GM12878 (cell line): ENCODE results near the gene TTC39C. TPM values are rescaled to one million over a fixed set of nuclear protein-coding genes. Genes with fewer than 3 reads are reported as not detected.

ENCODE experiments used
- ATAC-seq: fragments of 200-7000 bp; cut with Tn5 transposase; 3 replicates; pipeline ENCODE4 v1.9.1; 2020; ENCODE audit warnings: mild to moderate bottlenecking, moderate library complexity
- BruUV-seq: library from RNA; stranded (reverse); fragments of 400-500 nt; replicated peaks from 2 replicates; lab custom pipeline; 2021; lab: Mats Ljungman, UMichigan
- CTCF ChIA-PET: fragments of 300-600 bp; sonication (Branson Sonifier 250); formaldehyde crosslinking; extraction: SDS; loops from one replicate; lab custom pipeline; 2021; ENCODE audit warnings: inconsistent platforms; lab: Yijun Ruan, JAX
- POLR2A ChIA-PET: fragments of 350-600 bp; formaldehyde crosslinking; extraction: SDS; loops from one replicate; lab custom pipeline; 2021; ENCODE audit warnings: inconsistent platforms; lab: Charles Lee
- RAD21 ChIA-PET: fragments of 300-600 bp; sonication (Branson Sonifier 250); formaldehyde crosslinking; loops from one replicate; lab custom pipeline; 2023; ENCODE audit warnings: antibody characterized with exemption; ENCODE audit not compliant: unreplicated experiment; lab: Charles Lee
- SMC1A ChIA-PET: fragments of 300-600 bp; sonication (Branson Sonifier 250); formaldehyde crosslinking; loops from one replicate; lab custom pipeline; 2023; ENCODE audit not compliant: unreplicated experiment, uncharacterized antibody; lab: Charles Lee
- DNase-seq: peaks from one replicate; pipeline ENCODE4 v3.0.0-alpha.2; 2011; ENCODE audit warnings: low read depth, low spot score
- FAIRE-seq: peaks from 3 replicates; lab custom pipeline; 2011; peaks lifted over from hg19 to GRCh38; lab: Jason Lieb, UNC
- H2AFZ ChIP-seq: 2 replicates; pipeline ENCODE4 v1.6.0; 2011; ENCODE audit warnings: low read depth, low read length, control low read depth; ENCODE audit not compliant: control insufficient read depth
- H3K27ac ChIP-seq: 2 replicates; pipeline ENCODE4 v1.5.1; 2011; ENCODE audit warnings: control low read depth; ENCODE audit not compliant: control insufficient read depth, insufficient read depth
- H3K27me3 ChIP-seq, 2 experiments: replicated peaks in 1 of 2; 2 replicates each; pipeline versions ENCODE4 v1.6.0 to v1.6.1; 2011; ENCODE audit warnings: low read length in 1 of 2; ENCODE audit not compliant: control insufficient read depth in 2 of 2, insufficient read depth in 2 of 2
- H3K36me3 ChIP-seq, 2 experiments: 2 replicates each; pipeline ENCODE4 v1.5.1; 2011; ENCODE audit warnings: low read length in 1 of 2; ENCODE audit not compliant: control insufficient read depth in 2 of 2, insufficient read depth in 2 of 2
- H3K4me1 ChIP-seq: 2 replicates; pipeline ENCODE4 v1.6.1; 2011; ENCODE audit warnings: mild to moderate bottlenecking, low read length, moderate library complexity, mixed read lengths; ENCODE audit not compliant: control insufficient read depth, insufficient read depth
- H3K4me2 ChIP-seq: 2 replicates; pipeline ENCODE4 v1.6.0; 2011; ENCODE audit warnings: control low read depth; ENCODE audit not compliant: control insufficient read depth, insufficient read depth
- H3K4me3 ChIP-seq: fragments of 200-600 bp; sonication (generic); 2 replicates; pipeline ENCODE4 v1.5.1; 2016
- H3K79me2 ChIP-seq: 2 replicates; pipeline ENCODE4 v1.6.0; 2011; ENCODE audit warnings: low read length; ENCODE audit not compliant: control insufficient read depth, insufficient read depth
- H3K9ac ChIP-seq: 2 replicates; pipeline ENCODE4 v1.8.0; 2011; ENCODE audit warnings: low read length, control low read depth, mixed read lengths; ENCODE audit not compliant: control insufficient read depth, insufficient read depth
- H3K9me3 ChIP-seq: replicated peaks from 3 replicates; pipeline ENCODE4 v1.5.1; 2011; ENCODE audit warnings: mild to moderate bottlenecking, low read length; ENCODE audit not compliant: control insufficient read depth, insufficient read depth
- H4K20me1 ChIP-seq: 2 replicates; pipeline ENCODE4 v1.6.0; 2011; ENCODE audit not compliant: control insufficient read depth, insufficient read depth
- ATF7 ChIP-seq: fragments of 450-650 bp; IDR thresholded peaks from 2 replicates; pipeline ENCODE4 v1.6.1; 2016; ENCODE audit warnings: low read depth, mild to moderate bottlenecking
- DPF2 ChIP-seq: fragments of 450-650 bp; IDR thresholded peaks from 2 replicates; pipeline ENCODE4 v1.6.1; 2017; ENCODE audit warnings: mild to moderate bottlenecking
- ESRRA ChIP-seq: IDR thresholded peaks from 2 replicates; pipeline ENCODE4 v1.6.1; 2012; ENCODE audit warnings: mild to moderate bottlenecking, low read length, improper control_type of control experiment
- HCFC1 ChIP-seq: fragments of 150-350 bp; IDR thresholded peaks from 2 replicates; pipeline ENCODE4 v1.6.1; 2014; ENCODE audit warnings: low read length
- HDAC2 ChIP-seq: fragments of 200-600 bp; sonication (generic); IDR thresholded peaks from 2 replicates; pipeline ENCODE4 v1.6.1; 2017
- HDGF ChIP-seq: fragments of 450-650 bp; IDR thresholded peaks from 2 replicates; pipeline ENCODE4 v1.6.1; 2016; ENCODE audit warnings: antibody characterized with exemption
- MEF2B ChIP-seq: fragments of 450-650 bp; IDR thresholded peaks from 2 replicates; pipeline ENCODE4 v1.6.1; 2018; ENCODE audit warnings: mild to moderate bottlenecking, moderate library complexity; ENCODE audit not compliant: partially characterized antibody, poor library complexity, severe bottlenecking
- MYC ChIP-seq: IDR thresholded peaks from 2 replicates; pipeline ENCODE4 v1.6.1; 2011; ENCODE audit warnings: mild to moderate bottlenecking, low read length, moderate library complexity, inconsistent platforms; ENCODE audit not compliant: insufficient read depth, insufficient replicate concordance, insufficient read length, severe bottlenecking
- POU2F2 ChIP-seq: IDR thresholded peaks from 3 replicates; pipeline ENCODE4 v1.6.1; 2011; ENCODE audit warnings: low read depth, mild to moderate bottlenecking, low read length, borderline replicate concordance
- RELA ChIP-seq: fragments of 450-650 bp; IDR thresholded peaks from 2 replicates; pipeline ENCODE4 v1.8.0; 2014; ENCODE audit warnings: borderline replicate concordance; ENCODE audit not compliant: partially characterized antibody
- SRF ChIP-seq, 2 experiments: IDR thresholded peaks; 2 replicates each; pipeline ENCODE4 v1.6.1; 2011; ENCODE audit warnings: low read depth in 2 of 2, low read length in 2 of 2, mild to moderate bottlenecking in 1 of 2, moderate library complexity in 1 of 2
- WRNIP1 ChIP-seq: IDR thresholded peaks from 2 replicates; pipeline ENCODE4 v1.6.1; 2011; ENCODE audit warnings: low read depth, low read length, improper control_type of control experiment, borderline replicate concordance
- YY1 ChIP-seq: IDR thresholded peaks from 2 replicates; pipeline ENCODE4 v1.6.1; 2011; ENCODE audit warnings: low read depth, mild to moderate bottlenecking, low read length
- ZBTB11 ChIP-seq: fragments of 450-650 bp; formaldehyde crosslinking; IDR thresholded peaks from 2 replicates; pipeline ENCODE4 v1.5.0; 2022; ENCODE audit warnings: mild to moderate bottlenecking, missing genetic modification characterization
- ZBTB33 ChIP-seq: fragments of 450-650 bp; IDR thresholded peaks from 2 replicates; pipeline ENCODE4 v1.6.1; 2017; ENCODE audit warnings: mild to moderate bottlenecking
- ZNF217 ChIP-seq: fragments of 450-650 bp; IDR thresholded peaks from 2 replicates; pipeline ENCODE4 v1.6.1; 2017; ENCODE audit warnings: antibody characterized with exemption, mild to moderate bottlenecking
- WGBS: methylation state at CpG from one replicate; pipeline ENCODE4 v1.1.6; 2016; ENCODE audit warnings: low lambda C conversion rate; ENCODE audit not compliant: insufficient replicate concordance, insufficient coverage; ENCODE audit errors: missing lambda C conversion rate; 5-methylcytosine and 5-hydroxymethylcytosine counted together
- in situ Hi-C: fragments of 300-500 bp; cut with MboI; formaldehyde crosslinking; loops from 9 replicates; pipeline ENCODE4 v1.14.3; 2018; ENCODE audit warnings: mixed read lengths
- intact Hi-C: fragments of 100-400 bp; cut with micrococcal nuclease; formaldehyde crosslinking; loops from one replicate; pipeline ENCODE4 v1.14.2; 2022; ENCODE audit not compliant: unreplicated experiment
- polyA plus RNA-seq, 11 experiments: library from polyadenylated mRNA; depleted of rRNA in 4 of 11; unstranded in 6 of 11; stranded (reverse) in 5 of 11; fragments of >200 nt; fragmentation: Nextera tagmentation in 4 of 11; fragmentation: Illumina TruSeq in 1 of 11; extraction: Ambion mirVana in 4 of 11; extraction: Trizol in 1 of 11; gene quantifications; 1 replicate in 1 of 11; 2 replicates in 10 of 11; pipeline versions ENCODE4 v1.2.1 to v1.2.3, GENCODE V29; 2011 to 2016; ENCODE audit warnings: inconsistent platforms in 2 of 11, missing spikeins in 2 of 11, low read depth in 1 of 11
- total RNA-seq, 4 experiments: library from RNA; depleted of rRNA in 3 of 4; stranded (reverse); fragments of >200 nt in 3 of 4; fragmentation: Illumina TruSeq in 1 of 4; extraction: Trizol in 1 of 4; gene quantifications; 2 replicates each; pipeline versions ENCODE4 v1.2.1 to v1.2.3, GENCODE V29; 2013 to 2021

TTC39C gene
- total and polyA plus RNA-seq, 10 of the 15 experiments (the other 5 are each of a cell fraction or from before 2014, with no cell fraction given), result 21.1 to 91.0 (median 64.8) TPM

- H3K9ac ChIP-seq, result no peak overlapping the region
- no peak for FAIRE-seq
- H3K4me3 ChIP-seq, result no peak overlapping the region
- no peaks in the 10 kb centered on the region for H3K9me3 ChIP-seq
- peaks cover 72% of the 10 kb centered on the region for H3K79me2 ChIP-seq
- 61% methylated on average over 6 of the region's 6 CpGs for WGBS
- intact Hi-C loops, result no loop called here
- no TSS peak for BruUV-seq
- CTCF ChIA-PET, result interaction anchor here (1.6 kb wide), 1 partner anchor 9 kb away, joined by 5 read pairs; no protein-coding TSS in a partner anchor
- peak; percentile 98 for ATAC-seq
- no peaks in the 10 kb centered on the region for H3K27me3 ChIP-seq
- H3K27ac ChIP-seq, result no peak overlapping the region
- no peak for DNase-seq
- H3K4me1 ChIP-seq, result peaks cover 8% of the 10 kb centered on the region
- RAD21 ChIA-PET, result interaction anchor here (0.6 to 1.1 kb wide), 2 partner anchors 49 to 951 kb away, joined by 3 read pairs; no protein-coding TSS in a partner anchor
- H3K36me3 ChIP-seq, result peaks cover 0 to 3% of the 10 kb centered on the region in 2 experiments; a peak in 2 of 4 replicates
- H3K4me2 ChIP-seq, result no peak overlapping the region; the same call in 1 of the 2 replicates
- TF ChIP-seq HDGF (no peak), ATF7 (peak; percentile 52; the same call in 1 of the 2 replicates), SRF (IDR thresholded peaks at IDR 0.05; ENCODE audit: low read depth in 2 of 2, low read length in 2 of 2) (no peak), YY1 (no peak), HDAC2 (no peak), ESRRA (no peak), HCFC1 (no peak), DPF2 (no peak), ZBTB33 (no peak), RELA (no peak), MYC (no peak), WRNIP1 (no peak), POU2F2 (no peak), MEF2B (peak; percentile 80), ZBTB11 (CRISPR knock-in tag) (no peak), ZNF217 (no peak)
- in situ Hi-C loops, result no loop called here
- H4K20me1 ChIP-seq, result no peaks in the 10 kb centered on the region
- H2AFZ ChIP-seq, result no peak overlapping the region; the same call in 1 of the 2 replicates
- SMC1A ChIA-PET, result interaction anchor here (1.2 kb wide), 2 partner anchors 9 to 11 kb away, joined by 3 read pairs; no protein-coding TSS in a partner anchor
- POLR2A ChIA-PET, result no interaction called here
Measured at GRCh38 chr18:24031916-24032315, 17.4 kb downstream of the TTC39C start.
